SK-N-SH (cell line): Measurements from ENCODE around the gene TMEM240. TPM values are rescaled to one million over a fixed set of nuclear protein-coding genes. Genes with fewer than 3 reads are reported as not detected.

Experiments used
- CTCF ChIA-PET: fragments of 300-600, 350-600 bp; formaldehyde crosslinking; extraction: SDS; loops from one replicate; lab custom pipeline; 2021; lab: Yijun Ruan, JAX
- POLR2A ChIA-PET: fragments of 350-600 bp; sonication (Branson Sonifier 250); formaldehyde crosslinking; extraction: SDS; loops from one replicate; lab custom pipeline; 2020; ENCODE audit warnings: antibody characterized with exemption, inconsistent platforms; lab: Yijun Ruan, JAX
- DNase-seq: peaks from one replicate; pipeline ENCODE4 v3.0.0; 2012
- H2AFZ ChIP-seq: fragments of 200-600 bp; sonication (generic); 2 replicates; pipeline ENCODE4 v1.8.1; 2016; ENCODE audit warnings: antibody characterized with exemption, mild to moderate bottlenecking, low read depth
- H3F3A ChIP-seq: fragments of 200-600 bp; sonication (generic); replicated peaks from 2 replicates; pipeline ENCODE3; 2016; ENCODE audit warnings: antibody characterized with exemption, mild to moderate bottlenecking; ENCODE audit not compliant: insufficient read depth
- H3K27ac ChIP-seq, 2 experiments: fragments of 200-500 bp in 1 of 2; fragments of 200-600 bp in 1 of 2; sonication (Bioruptor generic) in 1 of 2; sonication (generic), shearing (Covaris generic) in 1 of 2; 2 replicates each; pipeline versions ENCODE4 v1.5.1 to v1.6.1; 2014 to 2016; ENCODE audit warnings: low read depth in 2 of 2, inconsistent platforms in 1 of 2, low read length in 1 of 2, mild to moderate bottlenecking in 1 of 2, mixed read lengths in 1 of 2
- H3K27me3 ChIP-seq: fragments of 200-600 bp; sonication (generic), shearing (Covaris generic); 2 replicates; pipeline ENCODE4 v1.6.1; 2016; ENCODE audit warnings: mixed run types; ENCODE audit not compliant: insufficient read depth
- H3K36me3 ChIP-seq, 2 experiments: fragments of 200-500 bp in 1 of 2; fragments of 200-600 bp in 1 of 2; sonication (Bioruptor generic) in 1 of 2; sonication (generic) in 1 of 2; replicated peaks in 1 of 2; 2 replicates each; pipeline versions ENCODE3 to v1.5.1; 2014 to 2016; ENCODE audit warnings: low read length in 1 of 2, mild to moderate bottlenecking in 1 of 2; ENCODE audit not compliant: insufficient read depth in 2 of 2, control insufficient read depth in 1 of 2
- H3K4me1 ChIP-seq, 2 experiments: fragments of 200-500 bp in 1 of 2; fragments of 200-600 bp in 1 of 2; sonication (Bioruptor generic) in 1 of 2; sonication (generic), shearing (Covaris generic) in 1 of 2; 2 replicates each; pipeline versions ENCODE4 v1.5.1 to v1.6.1; 2014 to 2016; ENCODE audit warnings: low read depth in 1 of 2, low read length in 1 of 2, mixed run types in 1 of 2; ENCODE audit not compliant: insufficient read depth in 2 of 2, control insufficient read depth in 1 of 2
- H3K4me2 ChIP-seq: fragments of 200-600 bp; sonication (generic), shearing (Covaris generic); 2 replicates; pipeline ENCODE4 v1.6.1; 2017; ENCODE audit warnings: mixed run types
- H3K4me3 ChIP-seq, 2 experiments: fragments of 200-500 bp in 1 of 2; fragments of 200-600 bp in 1 of 2; sonication (Bioruptor generic) in 1 of 2; sonication (generic), shearing (Covaris generic) in 1 of 2; 2 replicates each; pipeline versions ENCODE4 v1.5.1 to v1.8.1; 2014 to 2016; ENCODE audit warnings: low read depth in 2 of 2, inconsistent platforms in 1 of 2, low read length in 1 of 2, mild to moderate bottlenecking in 1 of 2, mixed read lengths in 1 of 2, moderate library complexity in 1 of 2
- H3K79me2 ChIP-seq: fragments of 200-600 bp; sonication (generic); 2 replicates; pipeline ENCODE4 v1.8.1; 2017; ENCODE audit warnings: mild to moderate bottlenecking; ENCODE audit not compliant: insufficient read depth
- H3K9ac ChIP-seq: fragments of 200-600 bp; sonication (generic); 2 replicates; pipeline ENCODE4 v1.6.1; 2017; ENCODE audit warnings: mixed run types
- H3K9me2 ChIP-seq: fragments of 200-600 bp; sonication (generic); 2 replicates; pipeline ENCODE4 v1.6.1; 2017; ENCODE audit warnings: mixed run types
- H3K9me3 ChIP-seq: fragments of 200-600 bp; sonication (generic); 2 replicates; pipeline ENCODE4 v1.6.1; 2017; ENCODE audit warnings: mixed run types, mild to moderate bottlenecking, moderate library complexity
- H4K20me1 ChIP-seq: fragments of 200-600 bp; sonication (generic); 2 replicates; pipeline ENCODE4 v1.6.1; 2017; ENCODE audit warnings: mild to moderate bottlenecking, mixed run types; ENCODE audit not compliant: insufficient read depth
- CHD2 ChIP-seq: fragments of 150-350 bp; IDR thresholded peaks from 2 replicates; pipeline ENCODE4 v1.6.1; 2018; ENCODE audit warnings: low read length; ENCODE audit not compliant: partially characterized antibody
- ELF1 ChIP-seq: IDR thresholded peaks from 2 replicates; pipeline ENCODE4 v1.4.0; 2012
- EP300 ChIP-seq, 2 experiments: IDR thresholded peaks; 2 replicates each; pipeline versions ENCODE4 v1.4.0 to v1.6.1; 2012; ENCODE audit warnings: borderline replicate concordance in 1 of 2, low read depth in 1 of 2, low read length in 1 of 2
- EZH2phosphoT487 ChIP-seq: fragments of 200-600 bp; sonication (generic); IDR thresholded peaks from 2 replicates; pipeline ENCODE4 v1.6.1; 2017; ENCODE audit warnings: low read depth, mixed run types, mild to moderate bottlenecking, antibody characterized with exemption, moderate library complexity, borderline replicate concordance
- FOXJ3 ChIP-seq: sonication (generic); formaldehyde crosslinking; IDR thresholded peaks from 2 replicates; pipeline ENCODE4 v1.5.1; 2020; ENCODE audit warnings: mild to moderate bottlenecking, missing genetic modification reagents
- GABPA ChIP-seq: IDR thresholded peaks from 2 replicates; pipeline ENCODE4 v1.4.0; 2012; ENCODE audit warnings: low read depth, mild to moderate bottlenecking
- GATA2 ChIP-seq: sonication (generic); formaldehyde crosslinking; IDR thresholded peaks from 2 replicates; pipeline ENCODE4 v1.5.0; 2020; ENCODE audit warnings: mild to moderate bottlenecking, missing genetic modification reagents
- IRF3 ChIP-seq: fragments of 150-350 bp; IDR thresholded peaks from 2 replicates; pipeline ENCODE4 v1.6.1; 2016; ENCODE audit warnings: mild to moderate bottlenecking, low read depth, low read length
- MAX ChIP-seq: IDR thresholded peaks from 2 replicates; pipeline ENCODE4 v1.4.0; 2012; ENCODE audit warnings: low read depth
- NFIC ChIP-seq: IDR thresholded peaks from 2 replicates; pipeline ENCODE4 v1.4.0; 2012; ENCODE audit warnings: borderline replicate concordance
- NRF1 ChIP-seq: IDR thresholded peaks from 2 replicates; pipeline ENCODE4 v1.6.1; 2012; ENCODE audit warnings: low read depth, mild to moderate bottlenecking, low read length
- PBX3 ChIP-seq: IDR thresholded peaks from 2 replicates; pipeline ENCODE4; 2012
- POLR2AphosphoS5 ChIP-seq: IDR thresholded peaks from 2 replicates; pipeline ENCODE4 v1.6.1; 2012; ENCODE audit warnings: low read depth, low read length
- RAD21 ChIP-seq: IDR thresholded peaks from 2 replicates; pipeline ENCODE4 v1.6.1; 2012; ENCODE audit warnings: mild to moderate bottlenecking, low read length
- TCF12 ChIP-seq: IDR thresholded peaks from 2 replicates; pipeline ENCODE4 v1.4.0; 2012
- TEAD4 ChIP-seq: IDR thresholded peaks from 2 replicates; pipeline ENCODE4 v1.4.0; 2012; ENCODE audit warnings: mild to moderate bottlenecking, borderline replicate concordance; ENCODE audit not compliant: insufficient read depth
- YY1 ChIP-seq: IDR thresholded peaks from 2 replicates; pipeline ENCODE4 v1.4.0; 2012; ENCODE audit warnings: low read depth, mild to moderate bottlenecking
- WGBS: methylation state at CpG from one replicate; pipeline ENCODE4 v1.1.6; 2017; ENCODE audit warnings: low lambda C conversion rate; 5-methylcytosine and 5-hydroxymethylcytosine counted together
- polyA plus RNA-seq, 3 experiments: library from polyadenylated mRNA; depleted of rRNA; stranded (reverse); fragments of >200 nt; gene quantifications; 2 replicates each; pipeline ENCODE4 v1.2.3, GENCODE V29; 2012

Gene TMEM240
- polyA plus RNA-seq, 1 of the 3 experiments (the other 2 are of a cell fraction): 6.5 TPM

GRCh38 chr1:1560178-1560577, 19.8 kb upstream of the TMEM240 start:
- Histone ChIP-seq H3K36me3 (peaks cover 21 to 36% of the 10 kb centered on the region in 2 experiments), H3K4me2 (no peak overlapping the region), H3K9ac (no peak overlapping the region), H3K9me3 (no peaks in the 10 kb centered on the region), H2AFZ (no peak overlapping the region)
- DNase-seq: no peak
- POLR2A ChIA-PET: no interaction called here
- no peak for TF ChIP-seq NFIC
- TF ChIP-seq RAD21: no peak
- TF ChIP-seq IRF3: no peak
- TF ChIP-seq GABPA: no peak
- no peak for TF ChIP-seq FOXJ3 (CRISPR knock-in tag)
- TF ChIP-seq POLR2AphosphoS5: no peak
- no peak for TF ChIP-seq EZH2phosphoT487
- no peak for TF ChIP-seq MAX
- no peak for TF ChIP-seq CHD2
- TF ChIP-seq YY1: no peak
- TF ChIP-seq TCF12: no peak
- TF ChIP-seq NRF1: no peak
- TF ChIP-seq GATA2 (CRISPR knock-in tag): no peak
- no peak for TF ChIP-seq ELF1
- TF ChIP-seq TEAD4: no peak
- TF ChIP-seq, all 33 proteins: peak for 0
- H3K27ac ChIP-seq: no peak overlapping the region
- no peaks in the 10 kb centered on the region for H3K4me1 ChIP-seq
- peaks cover 66% of the 10 kb centered on the region for H3K79me2 ChIP-seq
- peaks cover 3% of the 10 kb centered on the region for H3F3A ChIP-seq
- peaks cover 11% of the 10 kb centered on the region for H4K20me1 ChIP-seq
- H3K9me2 ChIP-seq: no peaks in the 10 kb centered on the region
- CTCF ChIA-PET: no interaction called here
- 94% methylated on average over 8 of the region's 9 CpGs for WGBS
- no peaks in the 10 kb centered on the region for H3K27me3 ChIP-seq
- no peak overlapping the region for H3K4me3 ChIP-seq

DNA sequence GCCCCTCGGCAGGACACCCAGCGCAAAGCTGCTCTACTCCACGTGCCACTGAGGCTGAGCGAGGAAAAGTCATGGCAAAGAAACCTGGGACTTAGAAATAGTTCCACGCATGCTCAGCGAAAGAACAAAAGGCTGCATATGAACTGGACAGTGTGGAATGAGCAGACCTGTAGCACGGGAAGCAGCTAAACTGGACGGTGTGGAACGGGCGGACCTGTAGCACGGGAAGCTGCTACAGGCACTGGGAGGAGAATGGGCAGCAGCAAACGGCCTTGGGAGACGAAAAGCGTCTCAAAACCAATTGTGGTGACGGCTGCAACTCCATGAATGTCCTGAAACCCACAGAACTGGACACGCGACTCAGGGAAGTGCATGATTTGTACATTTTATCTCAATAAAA, 18.6 kb upstream of the TMEM240 start:
- Histone ChIP-seq H3K4me3 (no peak overlapping the region), H3K27ac (no peak overlapping the region), H3K36me3 (peaks cover 13 to 28% of the 10 kb centered on the region in 2 experiments), H4K20me1 (no peaks in the 10 kb centered on the region), H3K4me1 (no peaks in the 10 kb centered on the region), H3K79me2 (peaks cover 66% of the 10 kb centered on the region), H3K9me2 (no peaks in the 10 kb centered on the region), H3K27me3 (no peaks in the 10 kb centered on the region), H3K4me2 (no peak overlapping the region), H3F3A (peaks cover 3% of the 10 kb centered on the region), H2AFZ (no peak overlapping the region), H3K9me3 (no peaks in the 10 kb centered on the region), H3K9ac (no peak overlapping the region)
- ChIA-PET POLR2A (no interaction called here), CTCF (interaction anchor here (1.3 kb wide), 1 partner anchor 11 kb away, joined by 5 read pairs; no protein-coding TSS in a partner anchor)
- DNase-seq: no peak
- TF ChIP-seq PBX3 (no peak), EP300 (IDR thresholded peaks at IDR 0.05; ENCODE audit: borderline replicate concordance in 1 of 2, low read depth in 1 of 2, low read length in 1 of 2) (no peak)
- WGBS: 92% methylated on average over 17 of the region's 17 CpGs
